Gastrocnemius medialis (tissue), 4 donors: ENCODE measurements around the gene ABCA12. TPM values are rescaled to one million over a fixed set of nuclear protein-coding genes. Genes with fewer than 3 reads are reported as not detected.

Experiments
- ATAC-seq, 2 donors: fragments of 150-250 bp; one replicate each; pipeline ENCODE4 v1.9.1; 2016
- DNase-seq, 2 donors: peaks; one replicate each; pipeline ENCODE4 v3.0.0-alpha.2; 2019
- H3K27ac ChIP-seq, 4 donors: fragments of 200-600 bp; sonication (generic); 1 replicate in 1 of 4; 2 replicates in 3 of 4; pipeline ENCODE4 v1.5.1; 2016 to 2018; ENCODE audit warnings: mild to moderate bottlenecking in 2 of 4, moderate library complexity in 1 of 4
- H3K27me3 ChIP-seq, 3 donors: fragments of 200-600 bp; sonication (generic) in 2 of 3; 1 replicate in 1 of 3; 2 replicates in 2 of 3; pipeline versions ENCODE4 v1.5.1 to v1.6.0; 2016 to 2019; ENCODE audit warnings: mild to moderate bottlenecking in 1 of 3, moderate library complexity in 1 of 3
- H3K36me3 ChIP-seq, 2 donors: fragments of 200-600 bp; sonication (generic) in 1 of 2; one replicate each; pipeline ENCODE4 v1.5.1; 2017 to 2018
- H3K4me1 ChIP-seq, 2 donors: fragments of 200-600 bp; sonication (generic) in 1 of 2; one replicate each; pipeline ENCODE4 v1.5.1; 2016 to 2017; ENCODE audit warnings: mild to moderate bottlenecking in 2 of 2
- H3K4me3 ChIP-seq, 4 donors: fragments of 200-600 bp; sonication (generic) in 3 of 4; 1 replicate in 1 of 4; 2 replicates in 3 of 4; pipeline ENCODE4 v1.5.1; 2016 to 2019; ENCODE audit warnings: mild to moderate bottlenecking in 2 of 4
- H3K9me3 ChIP-seq, 3 donors: fragments of 200-600 bp; sonication (generic) in 2 of 3; 1 replicate in 1 of 3; 2 replicates in 2 of 3; pipeline ENCODE4 v1.5.1; 2016 to 2019
- POLR2A ChIP-seq, 2 donors: fragments of 450-650 bp; IDR thresholded peaks; one replicate each; pipeline ENCODE4 v1.6.1; 2017; ENCODE audit warnings: antibody characterized with exemption in 2 of 2, mild to moderate bottlenecking in 2 of 2, moderate library complexity in 2 of 2
- in situ Hi-C, 4 donors: fragments of 200-750 bp; cut with MboI; loops; one replicate each; pipeline versions ENCODE4 v1.15.0 to v1.8.0; 2017; ENCODE audit warnings: low sequenced_read_pairs in 4 of 4
- intact Hi-C: fragments of 100-400 bp; cut with DNase I; formaldehyde crosslinking; loops from one replicate; pipeline ENCODE4 v1.15.1; 2023; ENCODE audit warnings: low total_unique reads
- total RNA-seq, 4 donors: library from RNA; depleted of rRNA; stranded (reverse); fragments of >200 nt; gene quantifications; one replicate each; pipeline versions ENCODE4 v1.1.0 to v1.2.3, GENCODE V29; 2016
- TF ChIP-seq, protein P1 (sequence below), 5 experiments: fragments of 450-650 bp in 3 of 5; fragments of 200-600 bp in 2 of 5; sonication (generic) in 2 of 5; IDR thresholded peaks in 4 of 5; conservative IDR thresholded peaks in 1 of 5; 1 replicate in 4 of 5; 2 replicates in 1 of 5; pipeline ENCODE4 v1.5.1; 2016 to 2019; ENCODE audit warnings: antibody characterized with exemption in 5 of 5, mild to moderate bottlenecking in 3 of 5, moderate library complexity in 3 of 5

ABCA12 gene
- total RNA-seq, 4 donors from 2014 or later, result not detected

DNA sequence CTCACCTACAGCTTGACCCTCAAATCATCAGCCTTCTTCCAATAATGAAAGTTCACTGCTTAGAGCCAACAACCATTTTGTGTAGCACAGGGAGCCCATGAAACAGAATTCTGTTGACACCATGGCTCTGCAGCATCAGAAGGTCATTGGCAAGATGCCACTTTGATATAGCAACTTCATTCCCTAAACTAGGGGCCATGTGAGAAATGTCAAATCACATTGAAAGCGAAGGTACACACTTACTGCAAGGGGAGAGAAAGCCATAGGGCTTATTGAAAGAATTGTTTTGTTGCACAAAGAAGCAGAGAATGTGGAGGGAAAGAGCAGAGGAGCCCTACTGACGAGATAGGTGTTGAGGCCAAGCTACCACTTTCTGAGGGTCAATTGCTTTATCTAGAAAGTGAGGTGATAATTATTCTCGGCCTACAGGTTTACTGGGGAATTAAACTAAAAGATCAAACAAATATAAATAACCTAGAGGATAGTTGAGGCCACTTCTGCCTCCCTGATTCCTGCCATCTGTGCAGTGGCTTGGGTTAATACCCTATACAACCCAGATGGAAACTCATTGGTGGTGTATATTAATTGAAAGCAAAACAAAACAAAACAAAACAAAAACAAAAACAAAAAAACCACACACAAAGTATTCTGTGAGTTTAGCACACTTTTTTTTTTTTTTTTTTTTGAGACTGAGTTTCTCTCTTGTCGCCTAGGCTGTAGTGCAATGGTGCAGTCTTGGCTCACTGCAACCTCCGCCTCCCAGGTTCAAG, 5.9 kb upstream of the ABCA12 start:
- Histone ChIP-seq H3K4me1 (no peaks in the 10 kb centered on the region), H3K4me3 (no peak overlapping the region), H3K27me3 (no peaks in the 10 kb centered on the region), H3K9me3 (no peaks in the 10 kb centered on the region), H3K27ac (no peak overlapping the region), H3K36me3 (no peaks in the 10 kb centered on the region)
- DNase-seq, result no peak
- intact Hi-C loops (no loop called here), in situ Hi-C loops (no loop called here)
- TF ChIP-seq POLR2A (IDR thresholded peaks at IDR 0.05), result no peak
- TF ChIP-seq, protein P1, sequence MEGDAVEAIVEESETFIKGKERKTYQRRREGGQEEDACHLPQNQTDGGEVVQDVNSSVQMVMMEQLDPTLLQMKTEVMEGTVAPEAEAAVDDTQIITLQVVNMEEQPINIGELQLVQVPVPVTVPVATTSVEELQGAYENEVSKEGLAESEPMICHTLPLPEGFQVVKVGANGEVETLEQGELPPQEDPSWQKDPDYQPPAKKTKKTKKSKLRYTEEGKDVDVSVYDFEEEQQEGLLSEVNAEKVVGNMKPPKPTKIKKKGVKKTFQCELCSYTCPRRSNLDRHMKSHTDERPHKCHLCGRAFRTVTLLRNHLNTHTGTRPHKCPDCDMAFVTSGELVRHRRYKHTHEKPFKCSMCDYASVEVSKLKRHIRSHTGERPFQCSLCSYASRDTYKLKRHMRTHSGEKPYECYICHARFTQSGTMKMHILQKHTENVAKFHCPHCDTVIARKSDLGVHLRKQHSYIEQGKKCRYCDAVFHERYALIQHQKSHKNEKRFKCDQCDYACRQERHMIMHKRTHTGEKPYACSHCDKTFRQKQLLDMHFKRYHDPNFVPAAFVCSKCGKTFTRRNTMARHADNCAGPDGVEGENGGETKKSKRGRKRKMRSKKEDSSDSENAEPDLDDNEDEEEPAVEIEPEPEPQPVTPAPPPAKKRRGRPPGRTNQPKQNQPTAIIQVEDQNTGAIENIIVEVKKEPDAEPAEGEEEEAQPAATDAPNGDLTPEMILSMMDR (IDR thresholded peaks at IDR 0.05 in 4 of 5, conservative IDR thresholded peaks at IDR 0.05 in 1 of 5), result no peak
- ATAC-seq, result no peak

DNA sequence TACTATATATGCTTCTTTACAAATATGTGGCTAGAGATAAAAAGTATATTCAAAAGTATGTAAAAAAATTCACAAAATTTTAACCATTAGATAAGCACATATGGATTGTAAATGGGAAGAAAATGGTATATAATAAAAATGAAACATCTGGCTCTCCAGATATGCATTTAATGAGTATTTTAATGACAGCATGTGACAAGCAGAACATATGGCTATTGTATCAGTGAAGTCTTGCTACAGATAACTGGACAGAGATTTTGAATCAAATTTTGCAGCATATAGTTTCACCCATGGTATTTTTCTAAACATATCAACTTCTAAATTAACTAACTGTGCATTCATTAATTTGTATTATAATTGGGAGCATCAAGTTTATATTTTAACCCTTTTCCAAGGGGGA, 5.0 kb upstream of the ABCA12 start:
- H3K4me1 ChIP-seq, result no peaks in the 10 kb centered on the region
- H3K9me3 ChIP-seq, result no peaks in the 10 kb centered on the region
- TF ChIP-seq POLR2A (IDR thresholded peaks at IDR 0.05), result no peak
- TF ChIP-seq, protein P1 (IDR thresholded peaks at IDR 0.05 in 4 of 5, conservative IDR thresholded peaks at IDR 0.05 in 1 of 5), result no peak
- no peak for DNase-seq
- in situ Hi-C loops, result no loop called here
- H3K36me3 ChIP-seq, result no peaks in the 10 kb centered on the region
- ATAC-seq, result no peak
- no peak overlapping the region for H3K27ac ChIP-seq
- H3K27me3 ChIP-seq, result no peaks in the 10 kb centered on the region
- intact Hi-C loops, result no loop called here
- H3K4me3 ChIP-seq, result no peak overlapping the region

DNA sequence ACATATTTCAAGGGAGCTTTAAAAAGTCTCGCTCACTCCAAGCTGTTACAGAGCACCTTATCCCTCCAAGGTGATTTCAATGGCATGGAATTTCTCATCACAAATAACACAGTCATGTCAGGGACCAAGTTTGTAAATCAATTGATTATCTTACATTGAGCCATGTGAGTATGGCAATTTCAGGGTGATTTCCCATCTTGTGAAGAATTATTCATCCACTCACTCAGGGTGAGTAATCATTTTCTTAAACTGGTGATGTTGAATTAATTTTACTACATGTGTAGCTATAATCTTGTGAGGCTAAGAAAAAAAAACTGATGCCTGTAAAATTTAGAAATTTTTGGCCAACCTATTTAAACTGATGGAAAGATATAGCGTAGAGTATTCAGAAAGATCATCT, 3.3 kb upstream of the ABCA12 start:
- TF ChIP-seq POLR2A (IDR thresholded peaks at IDR 0.05), result no peak
- TF ChIP-seq, protein P1 (IDR thresholded peaks at IDR 0.05 in 4 of 5, conservative IDR thresholded peaks at IDR 0.05 in 1 of 5), result no peak

DNA sequence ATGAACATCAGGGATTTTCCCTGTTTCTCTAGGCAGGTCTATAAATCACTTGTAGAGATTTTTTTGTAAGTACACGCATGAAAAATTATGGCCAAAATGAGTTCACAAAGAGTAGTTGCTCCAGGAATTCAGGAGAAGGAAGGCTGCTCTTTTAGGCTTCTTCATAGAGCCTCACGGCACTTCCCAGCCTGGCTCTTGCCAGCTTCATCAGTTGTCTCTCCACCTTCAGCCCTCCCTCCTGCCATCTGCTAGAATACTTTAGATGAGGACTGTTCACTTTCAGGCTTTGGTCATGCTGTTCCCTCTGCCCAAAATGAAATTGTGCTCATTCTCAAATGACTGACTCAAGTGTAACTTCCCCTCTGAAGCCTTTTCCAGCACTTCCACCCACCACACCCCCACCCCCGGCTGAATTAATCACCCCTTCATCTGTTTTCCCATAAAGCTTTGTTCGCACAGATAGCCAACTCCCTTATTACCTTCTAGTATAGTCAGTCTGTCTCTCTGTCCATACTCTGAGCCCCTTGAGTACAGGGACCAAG, 1.8 kb upstream of the ABCA12 start:
- no peak for DNase-seq
- H3K9me3 ChIP-seq, result no peaks in the 10 kb centered on the region
- TF ChIP-seq, protein P1 (IDR thresholded peaks at IDR 0.05 in 4 of 5, conservative IDR thresholded peaks at IDR 0.05 in 1 of 5), result no peak
- TF ChIP-seq POLR2A (IDR thresholded peaks at IDR 0.05), result no peak
- H3K4me1 ChIP-seq, result no peaks in the 10 kb centered on the region
- intact Hi-C loops, result no loop called here
- no peaks in the 10 kb centered on the region for H3K36me3 ChIP-seq
- ATAC-seq, result no peak
- H3K27me3 ChIP-seq, result no peaks in the 10 kb centered on the region
- no peak overlapping the region for H3K27ac ChIP-seq
- no peak overlapping the region for H3K4me3 ChIP-seq
- in situ Hi-C loops, result no loop called here

More for the DNA sequence above, 3.3 kb upstream of the ABCA12 start:
- Histone ChIP-seq H3K27me3 (no peaks in the 10 kb centered on the region), H3K4me1 (no peaks in the 10 kb centered on the region), H3K4me3 (no peak overlapping the region), H3K36me3 (no peaks in the 10 kb centered on the region), H3K9me3 (no peaks in the 10 kb centered on the region), H3K27ac (no peak overlapping the region)
- DNase-seq, result no peak
- ATAC-seq, result no peak
- in situ Hi-C loops (no loop called here), intact Hi-C loops (no loop called here)
